Measurements from ENCODE around the gene C6orf15.

The C6orf15 gene

DNA sequence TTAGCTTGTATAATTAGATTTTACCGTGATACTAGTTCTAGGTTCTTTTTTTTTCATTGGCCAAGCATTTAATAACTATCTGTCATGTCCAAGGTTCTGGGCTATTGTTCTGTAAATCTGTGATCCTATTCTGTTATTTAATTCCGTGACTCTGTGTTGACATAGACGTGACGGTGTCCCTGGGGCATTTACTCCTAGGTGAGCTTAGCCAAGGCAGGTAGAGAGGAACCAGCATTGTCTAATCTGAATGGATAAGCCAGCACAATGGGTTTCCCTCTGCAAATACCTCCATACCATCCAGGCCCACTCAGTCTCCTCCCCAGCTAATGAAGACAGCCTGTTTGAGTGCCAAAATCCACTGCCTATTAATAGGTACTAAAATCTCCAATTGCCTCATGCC lies 16.8 kb upstream of the C6orf15 start:
- DNase-seq, result no peak

DNA sequence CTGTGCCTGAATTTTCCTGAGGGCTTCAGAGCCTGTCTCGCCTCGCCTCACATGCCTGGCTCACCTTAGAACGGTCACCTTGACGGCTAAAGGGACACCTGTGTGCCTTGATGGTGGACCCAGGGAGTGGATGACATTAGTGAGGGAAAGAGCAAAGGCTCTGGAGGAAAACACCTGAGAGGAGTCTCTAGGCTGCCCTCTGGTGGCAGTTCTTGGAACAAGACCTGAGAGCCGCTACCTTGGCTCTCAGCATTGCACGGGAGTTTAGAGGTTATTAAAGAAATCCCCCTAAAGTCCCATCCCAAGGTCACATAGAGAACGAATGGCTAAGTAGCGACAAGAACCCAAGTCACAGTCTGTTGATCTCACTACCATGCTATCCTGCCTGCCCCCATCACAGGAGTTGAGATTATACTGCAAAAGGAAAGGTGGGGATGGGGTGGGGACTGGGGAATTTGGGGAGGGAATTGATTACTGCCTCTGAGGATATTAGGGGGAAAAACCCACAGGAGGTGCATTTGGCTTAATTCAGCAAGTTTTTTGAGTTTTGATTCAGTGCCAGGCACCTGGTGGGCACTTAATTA lies 15.8 kb upstream of the C6orf15 start:
- DNase-seq, result peak; percentile 82

DNA sequence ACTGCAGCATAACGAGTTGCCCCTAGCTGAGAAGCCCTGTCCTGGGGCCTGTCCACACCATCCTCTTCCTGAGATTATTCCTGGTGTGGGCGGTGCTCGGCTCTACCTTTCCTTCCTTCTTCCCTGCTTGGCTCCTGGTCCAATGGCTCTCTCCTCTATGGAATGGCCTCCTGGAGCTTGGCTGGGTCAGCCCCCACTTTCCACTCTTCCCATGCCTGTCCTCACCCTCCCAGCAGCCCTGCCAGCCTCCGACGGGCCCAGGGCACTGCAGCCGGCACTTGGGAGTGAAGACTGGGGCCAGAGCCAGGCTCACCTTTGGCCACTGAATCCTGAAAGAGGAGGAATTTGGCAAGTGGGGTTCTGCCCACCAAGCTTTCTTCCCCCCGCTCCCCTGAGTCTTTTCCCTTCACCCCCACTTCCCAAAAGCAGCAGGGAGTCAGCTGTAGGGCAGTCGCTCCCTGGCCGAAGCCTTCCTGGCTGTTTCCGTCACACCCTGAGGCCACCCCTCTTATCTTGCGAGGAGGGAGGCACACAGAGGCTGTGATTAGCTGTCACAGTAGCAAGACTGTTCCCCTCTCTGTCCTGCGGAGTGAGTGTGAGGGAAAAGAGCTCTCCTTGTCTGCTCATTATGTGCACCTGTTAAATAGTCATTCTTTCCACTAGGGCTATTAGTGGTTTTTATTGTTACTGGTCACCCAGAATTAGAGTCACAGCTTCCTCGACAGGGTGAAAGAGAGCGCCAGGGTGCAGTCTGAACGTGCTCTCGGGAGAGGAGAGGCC lies 14.2 kb upstream of the C6orf15 start:
- no peak for DNase-seq

DNA sequence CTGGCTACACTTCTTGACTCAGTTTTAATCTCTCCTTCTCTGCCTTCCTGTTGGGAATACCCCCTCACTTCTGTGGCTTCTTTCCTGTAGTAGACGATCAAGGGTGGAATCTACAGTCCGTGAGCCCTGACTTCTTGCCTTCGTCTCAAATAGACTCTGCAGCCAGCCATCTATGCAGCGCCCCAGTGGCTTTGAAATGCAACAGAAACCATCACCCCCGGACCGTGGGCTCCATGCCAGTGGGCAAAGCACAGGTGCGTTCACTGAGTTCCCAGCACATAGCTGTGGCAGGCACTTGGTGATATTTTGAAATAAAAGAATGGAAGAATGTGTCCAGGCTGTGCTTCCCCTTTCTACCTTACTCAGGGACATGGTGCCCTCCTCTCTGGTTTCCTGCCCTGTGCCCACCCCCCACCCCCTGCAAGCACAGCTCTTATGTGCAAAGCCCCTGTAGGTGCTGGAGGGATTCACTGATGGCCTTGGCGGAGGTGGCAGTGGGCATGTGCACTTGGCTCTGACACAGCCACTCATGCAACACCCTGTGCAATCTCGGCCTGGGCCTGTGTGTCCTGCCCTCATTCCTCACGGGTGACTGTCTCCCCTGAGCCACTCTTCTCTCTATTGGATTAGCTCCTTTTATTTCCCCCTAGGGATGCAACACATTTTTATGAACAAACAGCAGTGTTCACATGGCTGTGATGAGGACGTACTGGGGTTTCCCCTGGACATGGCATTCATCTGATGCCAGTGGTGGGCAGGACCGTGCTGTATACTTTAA lies 13.4 kb upstream of the C6orf15 start:
- no peak for DNase-seq

DNA sequence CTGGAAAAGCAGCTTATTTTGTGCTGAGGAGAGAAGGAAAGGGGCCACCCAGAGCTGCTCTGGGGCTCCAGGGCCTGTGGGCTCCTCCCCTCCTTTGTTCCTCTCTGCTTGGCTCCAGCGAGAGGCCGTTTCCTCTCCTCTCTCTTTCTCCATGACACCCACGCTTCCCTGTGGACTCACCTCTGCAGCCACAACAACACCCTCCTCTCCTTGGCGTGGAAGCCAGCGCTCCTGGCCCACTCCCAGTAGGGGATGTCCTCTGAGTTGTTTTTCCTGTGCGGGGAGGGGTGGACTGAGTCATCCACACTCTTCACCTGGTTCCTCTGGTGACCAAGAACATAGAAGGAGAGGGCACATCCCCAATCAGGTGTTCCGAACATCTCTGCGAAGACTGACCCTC lies 12.8 kb upstream of the C6orf15 start:
- no peak for DNase-seq

DNA sequence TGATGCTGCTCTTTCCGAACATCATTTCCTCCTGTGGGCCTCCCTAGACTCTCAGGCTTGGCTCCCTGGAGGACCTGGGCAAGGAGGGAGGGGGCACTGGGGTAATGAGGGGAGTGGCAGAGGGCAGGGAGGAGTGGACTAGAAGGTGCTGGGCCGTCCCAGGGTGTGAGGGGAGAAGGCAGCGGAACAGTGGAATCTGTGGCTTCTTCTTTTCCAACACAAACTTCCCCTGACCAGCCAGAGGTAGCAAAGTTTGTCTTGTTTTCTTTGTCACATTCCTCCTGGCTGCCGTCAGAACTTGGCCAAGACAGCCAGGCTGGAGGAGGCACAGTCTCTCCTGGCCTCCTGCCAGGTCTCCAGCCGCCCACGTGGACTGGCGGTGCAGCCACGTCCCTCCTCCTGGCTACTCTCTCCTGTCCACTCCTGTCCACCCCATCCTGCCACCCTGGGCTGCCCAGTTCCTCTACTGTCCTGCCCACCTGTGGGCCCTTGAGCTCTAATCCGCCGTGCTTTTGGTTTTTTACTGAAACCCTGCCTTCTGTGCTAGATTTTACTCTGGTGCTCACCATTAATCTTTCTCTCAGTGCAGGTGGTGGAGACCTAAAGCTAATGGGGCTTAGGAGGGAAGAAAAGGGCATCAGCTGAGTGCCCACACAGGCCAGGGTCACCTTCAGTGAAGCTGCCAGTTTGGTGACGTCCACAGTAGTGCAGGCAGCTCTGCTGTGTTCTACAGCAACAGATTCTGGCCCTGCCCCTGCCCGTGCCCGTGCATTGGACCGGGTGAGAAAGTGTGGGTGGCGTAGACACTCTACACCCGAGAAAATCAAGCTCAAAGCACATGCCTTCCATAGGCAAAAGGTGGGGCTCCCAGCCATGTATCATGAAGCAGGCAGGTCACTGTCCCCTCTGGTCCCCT lies 10.7 kb upstream of the C6orf15 start:
- no peak for DNase-seq

DNA sequence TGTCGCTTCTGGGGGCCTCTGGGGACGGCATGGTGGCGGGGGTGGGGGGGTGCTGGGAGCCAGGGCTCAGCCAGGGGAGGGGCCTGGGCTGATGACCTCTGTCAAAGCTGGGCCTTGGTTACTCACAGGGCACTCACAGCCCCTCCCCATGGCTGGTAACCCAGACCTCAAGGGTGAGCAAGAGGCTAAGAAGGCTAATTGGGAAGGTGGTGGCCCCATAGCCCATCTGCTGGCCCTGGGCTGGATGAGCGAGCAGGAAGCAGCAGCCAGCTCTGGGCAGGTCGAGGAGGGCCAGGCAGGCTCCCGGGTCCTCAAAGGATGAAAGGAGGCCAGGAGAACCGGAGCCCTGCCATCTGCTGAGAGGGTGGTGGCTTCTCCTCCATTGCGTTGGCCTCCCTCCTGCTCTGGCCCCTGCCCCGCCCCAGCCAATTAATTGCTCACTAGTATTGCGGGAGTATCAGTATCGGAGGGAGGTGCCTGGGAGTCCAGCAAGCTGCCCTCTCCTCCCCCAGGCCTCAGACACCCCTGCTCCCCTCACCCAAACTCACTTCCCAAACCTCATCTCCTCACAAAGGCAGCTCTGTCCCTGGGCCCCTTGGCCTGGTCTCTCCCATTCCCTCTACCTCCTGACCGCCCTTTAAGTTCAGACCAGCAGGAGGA lies 8.9 kb upstream of the C6orf15 start:
- DNase-seq, result no peak

DNA sequence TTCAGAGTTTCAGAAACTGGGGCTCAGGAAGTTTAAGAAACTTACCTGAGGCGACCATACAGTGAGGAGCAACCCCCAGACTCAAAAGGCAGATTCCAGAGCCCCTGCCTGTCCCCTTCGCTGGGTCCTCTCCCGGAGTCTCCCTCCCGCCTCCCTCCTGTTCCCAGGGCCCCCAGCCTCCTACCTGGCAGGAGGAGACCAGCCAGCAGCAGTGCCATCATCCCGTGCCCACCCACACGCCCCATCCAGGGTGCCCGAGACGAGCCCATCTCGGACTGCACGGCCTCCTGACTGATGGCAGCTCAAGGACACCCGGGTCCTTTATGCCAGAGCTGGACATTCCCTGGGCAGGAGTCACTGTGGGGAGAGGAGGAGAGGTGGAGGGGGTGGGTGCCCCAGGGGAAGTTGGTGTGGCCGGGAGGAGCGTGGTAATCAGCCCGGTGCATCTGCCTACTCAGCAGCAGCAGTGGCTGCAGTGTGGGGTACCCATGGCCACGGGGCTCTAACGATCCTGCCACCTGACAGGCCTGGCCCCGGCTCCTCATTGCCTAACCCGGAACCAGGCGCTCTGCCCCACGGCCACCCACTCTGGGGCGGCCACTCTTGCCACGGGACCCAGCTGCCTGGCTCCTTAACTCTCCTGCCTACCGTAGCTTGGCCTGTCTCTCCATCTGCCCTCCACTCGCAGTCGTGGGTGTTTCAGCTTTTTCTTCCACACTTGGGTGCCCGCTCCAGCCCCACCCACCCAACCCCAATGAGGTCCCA lies 8.0 kb upstream of the C6orf15 start, which contains the start of gene CDSN:
Gene CDSN (minus strand): TSS at position 296 of the 765 bp plus-strand sequence. CDS start 27 bp downstream, at position 269.
- DNase-seq, result no peak

DNA sequence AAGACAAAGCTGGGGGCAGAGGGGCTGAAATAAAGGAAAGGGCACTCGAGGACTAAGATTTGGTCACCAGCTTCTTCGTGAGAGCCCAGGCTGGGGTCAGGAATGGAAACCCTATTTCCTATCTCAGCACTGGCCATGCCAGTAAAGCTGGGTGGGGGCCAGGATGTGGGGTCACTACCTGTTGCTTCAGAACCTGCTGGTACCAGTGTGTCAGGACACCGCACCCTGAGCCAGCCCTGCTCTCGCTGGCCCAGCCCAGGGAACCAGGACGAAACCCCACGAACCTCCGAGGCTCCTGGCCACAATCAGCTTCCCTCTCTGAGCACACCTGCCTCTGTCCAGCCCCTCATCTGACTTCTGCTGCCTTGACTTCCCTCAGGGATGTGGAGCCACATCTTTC lies 5.8 kb upstream of the C6orf15 start:
- DNase-seq, result no peak

DNA sequence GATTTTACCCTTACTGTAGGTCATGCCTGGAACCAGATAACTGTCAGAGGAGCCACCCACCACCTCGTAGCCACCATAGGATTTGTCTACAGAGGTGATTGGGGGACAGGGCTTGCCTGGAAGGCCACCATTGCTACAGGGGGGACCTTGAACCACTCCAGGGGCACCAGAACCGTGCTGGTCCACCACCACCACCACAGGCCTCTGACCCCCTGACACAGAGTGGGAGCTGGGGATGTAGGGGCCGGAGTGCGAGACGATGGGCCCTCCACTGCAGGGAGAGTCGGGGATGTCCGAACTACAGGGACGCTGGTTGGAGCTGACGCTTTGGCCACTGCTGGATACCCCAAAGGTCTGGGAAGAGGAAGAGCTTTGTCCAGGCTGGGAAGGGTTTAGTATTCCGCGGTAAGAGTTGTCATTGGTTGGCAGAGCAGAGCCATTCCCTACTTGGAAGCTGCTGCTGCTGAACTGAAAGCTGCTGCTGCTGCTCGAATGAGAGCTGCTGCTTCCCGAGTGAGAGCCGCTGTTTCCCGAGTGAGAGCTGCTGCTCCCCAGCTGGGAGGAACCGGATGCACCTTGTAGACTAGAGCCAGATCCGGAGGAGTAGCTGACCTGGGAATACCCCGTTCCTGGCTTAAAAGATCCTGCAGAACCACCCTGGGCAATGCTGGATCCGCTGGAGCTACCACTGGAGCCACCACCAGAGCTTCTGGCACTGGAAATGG lies 4.4 kb upstream of the C6orf15 start:
- no peak for DNase-seq

DNA sequence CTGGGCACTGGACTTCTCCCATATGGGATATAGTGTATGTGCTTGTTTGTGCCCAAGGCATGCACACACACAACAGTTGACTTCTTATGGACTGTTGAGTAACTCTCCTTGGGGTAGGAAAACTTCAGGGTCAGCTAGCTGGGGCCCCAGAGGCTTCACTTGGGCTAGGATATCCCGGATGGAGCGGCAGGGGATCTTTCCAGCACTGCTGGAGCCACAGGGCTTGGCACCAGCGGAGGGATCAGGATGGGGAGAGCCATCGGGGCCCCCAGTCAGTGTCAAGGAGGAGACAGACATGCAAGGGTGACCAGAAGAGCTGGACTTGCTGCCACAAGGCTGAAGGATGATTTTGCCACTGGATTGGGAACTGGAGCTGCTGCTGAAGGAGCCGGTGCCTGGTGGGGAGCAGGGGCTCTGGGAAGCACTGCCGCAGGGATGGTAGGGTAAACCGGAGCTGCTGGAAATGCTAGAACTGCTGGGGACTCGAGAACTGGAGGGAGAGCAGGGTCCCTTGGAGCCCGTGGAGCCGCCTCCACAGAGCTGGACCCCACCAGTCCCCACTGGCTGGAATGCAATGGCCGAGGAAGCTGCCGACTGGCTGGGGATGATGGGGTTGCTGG lies 3.7 kb upstream of the C6orf15 start:
- no peak for DNase-seq

DNA sequence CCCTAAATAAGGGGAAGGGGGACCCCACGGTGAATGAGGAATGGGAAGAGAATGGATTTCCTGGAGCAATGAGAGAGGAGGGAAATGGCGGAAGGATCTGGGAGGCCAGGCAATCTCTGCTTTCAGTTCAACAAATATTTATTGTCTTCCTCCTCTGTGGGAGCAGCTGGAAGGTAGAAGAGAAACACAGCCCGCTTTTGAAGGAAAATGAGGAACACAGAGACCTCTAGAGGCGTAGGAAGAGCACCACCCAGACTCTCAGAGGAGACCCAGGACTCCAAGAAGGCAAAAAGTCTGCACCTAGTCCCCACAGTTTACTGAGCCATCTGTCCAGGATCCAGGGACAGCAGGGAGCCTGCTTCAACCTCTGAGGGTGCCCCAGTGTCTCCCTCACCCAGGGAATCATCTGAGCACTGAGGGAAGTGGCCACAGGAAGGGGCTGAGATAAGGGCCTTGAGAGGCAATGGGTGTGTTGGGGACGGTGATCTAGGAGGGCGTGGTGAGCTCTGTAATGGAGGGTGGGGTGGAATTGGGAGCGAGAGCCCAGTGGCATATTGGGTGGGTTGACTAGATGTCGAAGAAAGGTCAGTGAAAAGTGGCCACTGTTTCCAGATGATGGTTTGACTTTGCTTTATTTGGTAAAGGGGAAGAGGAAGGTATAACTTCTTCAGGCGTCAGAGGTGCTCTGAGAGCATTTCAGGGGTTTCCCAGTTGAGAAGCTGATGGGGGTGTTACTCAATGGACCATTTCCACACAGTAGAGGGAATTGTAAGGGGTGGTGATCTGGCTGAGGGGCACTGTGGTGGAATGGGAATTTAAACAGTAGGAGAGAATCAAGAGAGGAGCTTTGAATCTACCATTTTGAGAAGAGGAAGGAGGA lies 2.8 kb upstream of the C6orf15 start:
- DNase-seq, result no peak

DNA sequence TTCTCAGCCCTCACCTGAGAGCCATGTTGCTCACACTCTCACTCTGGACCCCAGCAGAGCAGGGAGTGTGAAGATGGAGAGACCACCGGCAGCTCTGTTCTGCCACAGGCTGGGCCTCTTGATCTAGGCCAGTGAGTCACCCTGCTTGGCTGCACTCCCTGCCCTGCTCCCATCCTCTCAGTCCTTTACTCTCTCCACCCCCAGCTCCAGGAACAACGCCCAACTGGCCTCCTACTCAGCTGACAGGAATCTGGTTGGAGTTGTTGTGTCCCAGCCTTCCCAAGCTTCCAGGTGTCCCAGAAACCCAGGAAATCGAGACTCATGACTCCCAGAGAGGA lies 2.1 kb upstream of the C6orf15 start, which contains the start of gene PSORS1C1:
Gene PSORS1C1 (plus strand): TSS at position 260 of the 338 bp plus-strand sequence. CDS start 14,833 bp downstream, outside the sequence.
- DNase-seq, result no peak

DNA sequence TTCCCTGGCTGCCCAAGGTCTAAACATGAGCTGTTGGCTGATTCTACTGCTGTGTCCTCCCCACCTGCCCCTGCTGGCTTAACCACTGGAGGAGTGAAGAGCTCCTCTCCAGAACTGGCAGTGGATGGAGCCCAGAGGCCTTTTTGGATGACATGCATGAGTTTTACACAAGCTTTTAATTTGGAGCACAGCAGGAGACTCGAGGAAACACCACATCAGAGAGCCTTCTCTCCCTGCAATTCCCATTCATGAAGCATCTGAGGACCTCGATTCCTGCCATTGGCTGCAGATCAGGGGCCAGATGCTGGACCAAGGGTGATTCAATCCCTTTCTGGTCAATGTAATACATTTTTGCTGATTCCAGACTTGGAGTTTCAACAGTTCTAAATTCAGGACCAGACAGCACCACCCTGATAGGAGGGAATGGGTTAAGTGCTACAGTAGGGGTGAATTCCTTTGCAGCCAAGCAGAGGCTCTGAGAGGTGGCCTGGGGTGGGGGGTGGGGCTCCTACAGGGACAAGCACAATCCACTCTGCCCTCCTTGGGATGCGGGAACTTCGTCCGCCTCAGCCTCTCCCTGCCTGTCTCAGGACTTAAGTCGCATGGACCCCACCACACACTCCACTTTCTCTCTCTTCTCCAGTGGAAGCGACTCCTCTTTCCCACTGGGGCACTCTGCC lies 1.6 kb upstream of the C6orf15 start:
- DNase-seq, result no peak

DNA sequence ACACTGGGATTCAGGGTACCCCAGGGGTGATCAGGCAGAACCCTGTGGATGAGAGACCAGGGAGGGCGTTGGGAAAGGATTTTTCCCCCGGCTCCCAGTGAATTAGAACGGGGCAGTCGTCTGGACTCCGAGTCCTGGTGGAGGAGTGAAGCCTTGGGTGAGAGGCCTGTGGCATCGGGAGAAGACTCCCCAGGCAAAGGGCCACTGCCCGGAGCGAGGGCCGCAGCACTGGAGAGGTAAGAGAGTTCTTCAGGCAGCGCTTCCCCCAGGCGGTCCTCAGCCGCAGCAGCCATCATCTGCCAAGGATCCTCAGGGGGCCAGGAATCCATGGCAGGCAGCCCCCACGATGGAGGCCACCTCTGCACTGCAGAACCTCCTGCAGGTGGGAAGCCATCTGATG lies 663 bp downstream of the C6orf15 start:
- DNase-seq, result no peak

DNA sequence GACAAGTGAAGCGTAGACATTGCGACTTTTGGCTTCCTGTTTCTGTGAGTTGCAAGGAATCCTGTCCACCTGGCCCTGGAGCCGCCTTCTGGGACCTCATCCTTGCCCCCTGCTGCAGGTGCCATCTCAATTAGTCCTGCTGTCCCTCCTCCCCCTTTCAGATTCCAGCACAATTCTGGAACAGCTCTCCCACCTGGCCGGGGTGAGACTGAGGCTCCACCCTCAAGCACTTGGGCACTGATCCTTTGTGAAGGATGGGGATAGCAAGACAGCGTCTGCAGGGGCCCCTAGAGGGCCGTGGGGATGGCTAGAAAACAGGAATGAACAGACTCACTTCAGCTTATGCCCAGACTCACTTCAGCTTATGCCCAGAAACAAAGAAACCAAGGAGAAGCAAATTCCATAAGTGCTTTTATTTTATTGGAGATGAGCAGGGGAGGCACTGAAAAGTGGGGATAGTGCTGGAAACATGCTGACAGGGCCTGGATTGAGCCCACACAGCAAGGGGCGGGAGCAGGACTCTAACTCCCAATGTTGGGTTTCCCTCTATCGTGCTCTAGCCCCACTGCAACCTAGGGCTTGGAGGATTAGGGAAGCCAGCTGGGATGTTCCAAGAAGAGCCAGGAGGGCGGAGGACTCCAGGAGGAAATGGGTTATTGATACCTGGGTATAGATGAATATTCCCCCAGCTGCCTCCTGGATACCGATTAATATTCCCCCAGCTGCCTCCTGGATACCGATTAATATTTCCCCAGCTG lies 1.4 kb downstream of the C6orf15 start:
- no peak for DNase-seq

DNA sequence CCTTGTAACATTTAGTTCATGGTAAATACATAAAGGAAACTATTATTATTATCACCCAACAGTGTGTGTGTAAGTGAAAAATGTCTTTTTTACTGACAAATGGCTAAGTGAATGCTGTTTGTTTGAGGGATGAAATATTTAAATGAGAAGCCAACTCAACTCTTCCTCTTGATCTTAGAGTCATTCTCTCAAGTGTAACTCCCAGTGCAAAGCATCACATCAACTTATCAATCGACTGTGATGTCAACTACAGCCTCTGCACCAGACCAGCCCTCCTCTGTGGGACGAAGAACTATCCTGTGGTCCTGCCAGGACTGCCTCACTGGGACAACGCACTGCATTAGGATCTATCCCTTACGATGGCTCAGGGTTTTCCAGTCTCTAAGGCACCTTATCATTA lies 5.3 kb downstream of the C6orf15 start:
- no peak for DNase-seq

DNA sequence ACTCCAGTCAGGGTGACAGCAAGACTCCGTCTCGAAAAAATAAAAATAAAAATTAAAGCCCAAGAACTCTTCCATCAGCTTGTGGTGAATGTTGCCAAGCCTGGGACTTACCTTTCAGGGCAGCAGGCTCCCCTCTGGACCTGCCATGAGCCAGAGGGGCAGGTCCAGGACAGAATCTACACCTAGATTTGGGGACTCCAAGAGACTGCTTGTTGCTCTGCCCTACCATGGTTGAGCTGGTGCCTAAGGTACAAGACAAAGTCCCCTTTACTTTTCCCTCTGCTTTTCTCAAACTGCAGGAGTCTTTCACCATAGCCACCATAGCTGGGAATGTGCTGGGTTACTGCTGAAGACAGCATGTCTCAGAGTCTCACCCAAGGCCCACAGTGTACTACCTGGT lies 9.2 kb downstream of the C6orf15 start:
- DNase-seq, result no peak
